HEK293 (cell line): ENCODE data around the gene NCK2.

Experiments used
- CTCF ChIA-PET: fragments of 350-600 bp; formaldehyde crosslinking; extraction: SDS; loops from one replicate; lab custom pipeline; 2021; ENCODE audit warnings: antibody characterized with exemption; lab: Yijun Ruan, JAX
- POLR2A ChIA-PET: fragments of 300-600 bp; formaldehyde crosslinking; extraction: SDS; loops from one replicate; lab custom pipeline; 2020; ENCODE audit warnings: antibody characterized with exemption, inconsistent platforms; lab: Yijun Ruan, JAX
- H3K27ac ChIP-seq: fragments of 200-500 bp; sonication (Bioruptor generic); 2 replicates; pipeline ENCODE4 v1.5.1; 2014; ENCODE audit warnings: low read depth, low read length, control low read depth, inconsistent platforms; ENCODE audit errors: extremely low read depth
- H3K36me3 ChIP-seq, 2 experiments: fragments of 200-500 bp in 1 of 2; sonication (Bioruptor generic) in 1 of 2; 1 replicate in 1 of 2; 2 replicates in 1 of 2; pipeline ENCODE4 v1.5.1; 2014 to 2017; ENCODE audit warnings: inconsistent platforms in 2 of 2, low read length in 2 of 2; ENCODE audit not compliant: control insufficient read depth in 2 of 2, insufficient read depth in 1 of 2
- H3K4me1 ChIP-seq: fragments of 200-500 bp; sonication (Bioruptor generic); 2 replicates; pipeline ENCODE4 v1.5.1; 2014; ENCODE audit warnings: mild to moderate bottlenecking, low read length, inconsistent platforms; ENCODE audit not compliant: control insufficient read depth, insufficient read depth
- H3K4me3 ChIP-seq: 2 replicates; pipeline ENCODE4 v1.5.1; 2011; ENCODE audit warnings: low read depth, mild to moderate bottlenecking, control low read depth, low read length, moderate library complexity
- H3K9me3 ChIP-seq: fragments of 200-500 bp; sonication (Bioruptor generic); 2 replicates; pipeline ENCODE4 v1.5.1; 2014; ENCODE audit warnings: low read depth, low read length, inconsistent platforms; ENCODE audit not compliant: control insufficient read depth, insufficient read depth
- BCL6B ChIP-seq: fragments of 450-650 bp; formaldehyde crosslinking; IDR thresholded peaks from 2 replicates; pipeline ENCODE4 v1.5.1; 2017; ENCODE audit warnings: missing biosample characterization, missing genetic modification characterization
- GLI2 ChIP-seq: fragments of 450-650 bp; formaldehyde crosslinking; IDR thresholded peaks from 2 replicates; pipeline ENCODE4; 2017; ENCODE audit warnings: missing biosample characterization, missing genetic modification characterization, low read depth, borderline replicate concordance
- GLIS2 ChIP-seq: fragments of 450-650 bp; formaldehyde crosslinking; IDR thresholded peaks from 2 replicates; pipeline ENCODE4 v1.5.1; 2016; ENCODE audit warnings: missing biosample characterization, missing genetic modification characterization
- MZF1 ChIP-seq: fragments of 450-650 bp; formaldehyde crosslinking; IDR thresholded peaks from 2 replicates; pipeline ENCODE4 v1.5.1; 2017; ENCODE audit warnings: missing biosample characterization, missing genetic modification characterization, borderline replicate concordance
- PATZ1 ChIP-seq: fragments of 450-650 bp; formaldehyde crosslinking; IDR thresholded peaks from 2 replicates; pipeline ENCODE4 v1.5.1; 2016; ENCODE audit warnings: missing biosample characterization, missing genetic modification characterization
- REPIN1 ChIP-seq: fragments of 450-650 bp; formaldehyde crosslinking; IDR thresholded peaks from 2 replicates; pipeline ENCODE4 v1.5.1; 2017; ENCODE audit warnings: missing biosample characterization, missing genetic modification characterization, low read depth
- TCF7L2 ChIP-seq: IDR thresholded peaks from 2 replicates; pipeline ENCODE4 v1.6.1; 2011; ENCODE audit warnings: low read depth, mild to moderate bottlenecking, inconsistent platforms, low read length, moderate library complexity, borderline replicate concordance
- ZFP41 ChIP-seq: fragments of 450-650 bp; formaldehyde crosslinking; IDR thresholded peaks from 2 replicates; pipeline ENCODE4 v1.5.1; 2016; ENCODE audit warnings: missing biosample characterization, missing genetic modification characterization, borderline replicate concordance
- ZFP69B ChIP-seq: fragments of 450-650 bp; formaldehyde crosslinking; IDR thresholded peaks from 2 replicates; pipeline ENCODE4 v1.5.1; 2016; ENCODE audit warnings: missing biosample characterization, missing genetic modification characterization
- ZNF112 ChIP-seq: fragments of 450-650 bp; formaldehyde crosslinking; IDR thresholded peaks from 2 replicates; pipeline ENCODE4 v1.5.0; 2017; ENCODE audit warnings: missing biosample characterization, missing genetic modification characterization
- ZNF157 ChIP-seq: fragments of 450-650 bp; formaldehyde crosslinking; IDR thresholded peaks from 2 replicates; pipeline ENCODE4 v1.5.1; 2016; ENCODE audit warnings: missing biosample characterization, missing genetic modification characterization
- ZNF175 ChIP-seq: fragments of 450-650 bp; formaldehyde crosslinking; IDR thresholded peaks from 2 replicates; pipeline ENCODE4 v1.5.1; 2016; ENCODE audit warnings: missing biosample characterization, missing genetic modification characterization
- ZNF214 ChIP-seq: fragments of 450-650 bp; formaldehyde crosslinking; IDR thresholded peaks from 2 replicates; pipeline ENCODE4 v1.5.1; 2017; ENCODE audit warnings: missing biosample characterization, mild to moderate bottlenecking, missing genetic modification characterization, borderline replicate concordance
- ZNF266 ChIP-seq: fragments of 450-650 bp; formaldehyde crosslinking; IDR thresholded peaks from 2 replicates; pipeline ENCODE4 v1.5.1; 2016; ENCODE audit warnings: missing biosample characterization, missing genetic modification characterization, low read depth
- ZNF48 ChIP-seq: fragments of 450-650 bp; formaldehyde crosslinking; IDR thresholded peaks from 2 replicates; pipeline ENCODE4 v1.5.1; 2016; ENCODE audit warnings: missing biosample characterization, missing genetic modification characterization
- ZNF548 ChIP-seq: fragments of 450-650 bp; formaldehyde crosslinking; IDR thresholded peaks from 2 replicates; pipeline ENCODE4 v1.5.1; 2016; ENCODE audit warnings: missing biosample characterization, missing genetic modification characterization
- ZNF629 ChIP-seq: fragments of 450-650 bp; formaldehyde crosslinking; IDR thresholded peaks from 2 replicates; pipeline ENCODE4 v1.5.1; 2017; ENCODE audit warnings: missing biosample characterization, missing genetic modification characterization
- ZNF639 ChIP-seq: fragments of 450-650 bp; formaldehyde crosslinking; IDR thresholded peaks from 2 replicates; pipeline ENCODE4 v1.5.1; 2016; ENCODE audit warnings: missing biosample characterization, missing genetic modification characterization
- ZNF645 ChIP-seq: fragments of 450-650 bp; formaldehyde crosslinking; IDR thresholded peaks from 2 replicates; pipeline ENCODE4; 2016; ENCODE audit warnings: missing biosample characterization, missing genetic modification characterization
- ZSCAN18 ChIP-seq: fragments of 450-650 bp; formaldehyde crosslinking; IDR thresholded peaks from 2 replicates; pipeline ENCODE4 v1.5.1; 2016; ENCODE audit warnings: missing biosample characterization, missing genetic modification characterization
- TF ChIP-seq, protein P1 (sequence below): fragments of 450-650 bp; formaldehyde crosslinking; IDR thresholded peaks from 2 replicates; pipeline ENCODE4 v1.5.1; 2016; ENCODE audit warnings: missing biosample characterization, missing genetic modification characterization

Gene NCK2

GRCh38 chr2:105749583-105750400 lies 5.1 kb downstream of the NCK2 start:
- ChIA-PET POLR2A (no interaction called here), CTCF (no interaction called here)

GRCh38 chr2:105750735-105751134 lies 6.0 kb downstream of the NCK2 start:
- CTCF ChIA-PET: no interaction called here
- H3K4me1 ChIP-seq: no peaks in the 10 kb centered on the region; the same call in 1 of the 2 replicates
- H3K9me3 ChIP-seq: no peaks in the 10 kb centered on the region
- H3K27ac ChIP-seq: no peak overlapping the region
- H3K36me3 ChIP-seq: peaks cover 0 to 14% of the 10 kb centered on the region in 2 experiments; a peak in 2 of 3 replicates
- H3K4me3 ChIP-seq: no peak overlapping the region
- POLR2A ChIA-PET: no interaction called here
- TF ChIP-seq, protein P1, sequence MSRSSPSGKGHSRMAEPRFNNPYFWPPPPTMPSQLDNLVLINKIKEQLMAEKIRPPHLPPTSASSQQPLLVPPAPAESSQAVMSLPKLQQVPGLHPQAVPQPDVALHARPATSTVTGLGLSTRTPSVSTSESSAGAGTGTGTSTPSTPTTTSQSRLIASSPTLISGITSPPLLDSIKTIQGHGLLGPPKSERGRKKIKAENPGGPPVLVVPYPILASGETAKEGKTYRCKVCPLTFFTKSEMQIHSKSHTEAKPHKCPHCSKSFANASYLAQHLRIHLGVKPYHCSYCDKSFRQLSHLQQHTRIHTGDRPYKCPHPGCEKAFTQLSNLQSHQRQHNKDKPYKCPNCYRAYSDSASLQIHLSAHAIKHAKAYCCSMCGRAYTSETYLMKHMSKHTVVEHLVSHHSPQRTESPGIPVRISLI (tag by site-specific recombination): no peak
- no peak for TF ChIP-seq BCL6B (tag by site-specific recombination)
- no peak for TF ChIP-seq TCF7L2
- no peak for TF ChIP-seq ZNF639 (tag by site-specific recombination)

More at GRCh38 chr2:105749583-105750400, 5.1 kb downstream of the NCK2 start:
- H3K4me3 ChIP-seq: no peak overlapping the region
- H3K27ac ChIP-seq: no peak overlapping the region
- H3K36me3 ChIP-seq: peaks cover 0 to 14% of the 10 kb centered on the region in 2 experiments; a peak in 2 of 3 replicates
- TF ChIP-seq ZNF548: peak; percentile 83
- no peak for TF ChIP-seq ZNF629 (tag by site-specific recombination)
- no peak for TF ChIP-seq MZF1 (tag by site-specific recombination)
- TF ChIP-seq ZNF112: no peak
- H3K4me1 ChIP-seq: no peaks in the 10 kb centered on the region; the same call in 1 of the 2 replicates
- H3K9me3 ChIP-seq: no peaks in the 10 kb centered on the region

- no peak overlapping the region for H3K27ac ChIP-seq
- ChIA-PET POLR2A (no interaction called here), CTCF (interaction anchor here (0.8 to 1.4 kb wide), 2 partner anchors 51 to 175 kb away, joined by 3 to 4 read pairs; no protein-coding TSS in a partner anchor)
- H3K9me3 ChIP-seq: no peaks in the 10 kb centered on the region
- no peak overlapping the region for H3K4me3 ChIP-seq
- H3K36me3 ChIP-seq: peaks cover 0 to 14% of the 10 kb centered on the region in 2 experiments; a peak in 2 of 3 replicates
- no peaks in the 10 kb centered on the region; the same call in 1 of the 2 replicates for H3K4me1 ChIP-seq
- TF ChIP-seq ZNF48 (tag by site-specific recombination) (no peak), ZNF645 (tag by site-specific recombination) (no peak), ZFP69B (tag by site-specific recombination) (no peak), GLI2 (tag by site-specific recombination) (no peak), REPIN1 (tag by site-specific recombination) (no peak), ZNF175 (tag by site-specific recombination) (no peak), PATZ1 (no peak), ZFP41 (tag by site-specific recombination) (no peak), ZSCAN18 (no peak), ZNF266 (no peak), GLIS2 (no peak), ZNF157 (tag by site-specific recombination) (no peak), ZNF214 (tag by site-specific recombination) (no peak)
Measured at GRCh38 chr2:105751272-105751671, 6.6 kb downstream of the NCK2 start.
